Measurements from ENCODE around the gene DNAH17. TPM values are rescaled to one million over a fixed set of nuclear protein-coding genes. Genes with fewer than 3 reads are reported as not detected.

DNAH17 gene
- total and polyA plus RNA-seq, 2 donors = 0.28 to 0.30 TPM

DNA sequence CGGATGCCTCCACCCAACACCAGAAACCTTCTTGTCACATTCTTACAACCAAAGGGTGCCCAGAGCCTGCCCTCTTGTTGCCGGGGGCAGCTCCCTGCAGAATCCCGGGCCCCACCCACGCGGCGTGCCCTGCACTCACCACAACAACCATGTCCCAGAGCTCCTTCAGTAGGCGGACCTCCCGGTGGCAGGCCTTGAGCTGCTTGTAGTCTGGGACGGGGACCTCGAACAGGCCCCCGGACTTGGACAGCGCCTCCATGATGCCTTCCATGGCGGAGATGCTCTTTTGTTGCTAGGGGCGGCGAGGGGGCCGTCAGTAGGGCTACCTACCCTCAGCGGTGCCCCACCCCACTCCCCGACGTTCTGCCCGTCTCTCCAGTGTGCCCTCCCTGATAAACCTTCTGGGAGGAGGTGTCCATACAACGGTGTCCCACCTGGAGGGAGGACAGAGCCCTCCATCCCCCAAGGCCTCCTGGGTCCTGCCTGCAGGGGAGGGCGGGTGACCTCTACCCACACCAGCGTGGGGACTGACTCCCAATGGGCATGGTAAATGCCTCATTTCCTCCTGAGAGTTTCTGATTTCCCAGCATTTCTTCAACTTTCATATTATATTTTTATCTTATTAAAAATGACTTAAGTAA is 52.2 kb downstream of the DNAH17 start:
- Histone ChIP-seq H3K27me3 (ENCODE audit: control insufficient read depth in 2 of 2, insufficient read depth in 1 of 2, low read length in 1 of 2) (peaks cover 0 to 4% of the 10 kb centered on the region in 2 donors), H3K4me1 (ENCODE audit: control insufficient read depth in 2 of 2, insufficient read depth in 2 of 2, low read length in 2 of 2) (no peaks in the 10 kb centered on the region), H3K9me3 (ENCODE audit: control insufficient read depth in 2 of 2, insufficient read depth in 1 of 2, low read length in 1 of 2) (peaks cover 0 to 4% of the 10 kb centered on the region in 2 donors), H3K36me3 (ENCODE audit: control insufficient read depth in 2 of 2, insufficient read depth in 2 of 2, low read length in 1 of 2) (no peaks in the 10 kb centered on the region), H3K4me3 (ENCODE audit: low read length in 2 of 2) (no peak overlapping the region), H3K27ac (ENCODE audit: low read depth in 1 of 2, low read length in 1 of 2) (no peak overlapping the region)
- 96% methylated on average over 23 of the region's 23 CpGs for WGBS
- DNase-seq (ENCODE audit: low read depth in 6 of 9, low spot score in 9 of 9) = no peak

DNA sequence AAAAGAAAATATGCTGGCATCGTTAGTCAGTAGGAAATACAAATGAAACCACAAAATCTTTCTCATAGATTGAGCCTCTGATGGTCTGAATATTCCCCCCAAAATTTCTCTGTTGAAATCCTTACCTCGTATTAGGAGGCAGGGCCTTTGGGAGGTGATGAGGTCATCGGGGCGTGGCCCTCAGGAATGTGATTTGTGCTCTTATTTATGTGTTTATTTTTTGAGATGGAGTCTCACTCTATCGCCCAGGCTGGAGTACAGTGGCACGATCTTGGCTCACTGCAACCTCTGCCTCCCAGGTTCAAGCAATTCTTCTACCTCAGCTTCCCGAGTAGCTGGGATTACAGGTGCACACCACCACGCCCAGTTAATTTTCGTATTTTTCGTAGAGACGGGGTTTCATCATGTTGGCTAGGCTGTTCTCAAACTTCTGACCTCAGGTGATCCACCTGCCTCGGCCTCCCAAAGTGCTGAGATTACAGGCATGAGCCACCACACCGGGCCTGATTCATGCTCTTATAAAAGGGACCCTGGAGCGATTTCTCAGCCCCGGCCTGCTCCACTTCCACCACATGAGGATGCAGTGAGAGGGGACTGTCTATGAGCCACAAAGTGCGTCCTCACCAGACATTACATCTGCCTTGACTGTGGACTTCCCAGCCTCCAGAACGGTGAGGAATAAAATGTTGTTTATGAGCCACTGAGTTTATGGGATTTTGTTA is 53.1 kb downstream of the DNAH17 start:
- no peaks in the 10 kb centered on the region for H3K36me3 ChIP-seq (ENCODE audit: control insufficient read depth in 2 of 2, insufficient read depth in 2 of 2, low read length in 1 of 2)
- H3K27me3 ChIP-seq (ENCODE audit: control insufficient read depth in 2 of 2, insufficient read depth in 1 of 2, low read length in 1 of 2) = peaks cover 0 to 4% of the 10 kb centered on the region in 2 donors
- H3K4me3 ChIP-seq (ENCODE audit: low read length in 2 of 2) = no peak overlapping the region
- no peaks in the 10 kb centered on the region for H3K4me1 ChIP-seq (ENCODE audit: control insufficient read depth in 2 of 2, insufficient read depth in 2 of 2, low read length in 2 of 2)
- DNase-seq (ENCODE audit: low read depth in 6 of 9, low spot score in 9 of 9) = no peak
- H3K9me3 ChIP-seq (ENCODE audit: control insufficient read depth in 2 of 2, insufficient read depth in 1 of 2, low read length in 1 of 2) = peaks cover 0 to 4% of the 10 kb centered on the region in 2 donors
- H3K27ac ChIP-seq (ENCODE audit: low read depth in 1 of 2, low read length in 1 of 2) = no peak overlapping the region
- 98% methylated on average over 17 of the region's 17 CpGs for WGBS

DNA sequence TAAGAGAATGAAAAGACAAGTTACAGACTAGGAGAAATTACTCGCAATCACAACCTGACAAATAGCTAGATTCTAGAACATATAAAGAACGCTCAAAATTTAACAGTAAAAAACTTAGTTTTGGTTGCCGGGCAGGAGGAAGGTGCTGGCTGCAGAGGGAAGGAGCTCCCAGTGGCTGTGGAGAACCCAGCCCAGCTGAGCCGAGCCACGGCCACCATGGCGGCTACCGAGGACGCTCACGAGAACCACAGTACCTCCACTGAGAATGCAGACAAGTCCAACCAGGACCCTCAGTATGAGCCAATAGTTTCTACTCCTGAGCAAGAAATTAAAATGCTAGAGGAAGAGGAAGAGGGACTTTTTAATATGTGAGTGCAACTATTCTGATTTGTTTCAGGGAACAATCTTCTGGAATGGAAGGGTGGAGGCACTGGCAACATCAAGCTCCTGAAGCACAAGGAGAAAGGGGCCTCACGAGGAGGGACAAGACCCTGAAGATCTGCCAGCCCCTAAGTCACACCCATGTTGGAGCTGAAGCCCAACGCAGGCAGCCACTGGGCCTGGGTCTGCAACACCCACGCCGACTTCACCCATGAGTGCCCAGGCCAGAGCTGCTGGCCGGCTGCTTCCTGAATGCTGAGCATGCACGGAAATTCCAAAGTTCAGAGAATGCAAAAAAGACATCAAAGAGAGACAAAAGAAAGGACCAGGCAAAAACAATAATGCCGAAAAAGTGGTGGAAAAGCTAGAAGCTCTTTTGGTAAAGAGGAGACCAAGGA is 55.0 kb downstream of the DNAH17 start:
- WGBS = 98% methylated on average over 16 of the region's 16 CpGs
- H3K9me3 ChIP-seq (ENCODE audit: control insufficient read depth in 2 of 2, insufficient read depth in 1 of 2, low read length in 1 of 2) = no peaks in the 10 kb centered on the region
- H3K36me3 ChIP-seq (ENCODE audit: control insufficient read depth in 2 of 2, insufficient read depth in 2 of 2, low read length in 1 of 2) = no peaks in the 10 kb centered on the region
- no peak for DNase-seq (ENCODE audit: low read depth in 6 of 9, low spot score in 9 of 9)
- no peak overlapping the region for H3K27ac ChIP-seq (ENCODE audit: low read depth in 1 of 2, low read length in 1 of 2)
- H3K4me1 ChIP-seq (ENCODE audit: control insufficient read depth in 2 of 2, insufficient read depth in 2 of 2, low read length in 2 of 2) = no peaks in the 10 kb centered on the region
- H3K4me3 ChIP-seq (ENCODE audit: low read length in 2 of 2) = no peak overlapping the region
- H3K27me3 ChIP-seq (ENCODE audit: control insufficient read depth in 2 of 2, insufficient read depth in 1 of 2, low read length in 1 of 2) = peaks cover 0 to 4% of the 10 kb centered on the region in 2 donors

DNA sequence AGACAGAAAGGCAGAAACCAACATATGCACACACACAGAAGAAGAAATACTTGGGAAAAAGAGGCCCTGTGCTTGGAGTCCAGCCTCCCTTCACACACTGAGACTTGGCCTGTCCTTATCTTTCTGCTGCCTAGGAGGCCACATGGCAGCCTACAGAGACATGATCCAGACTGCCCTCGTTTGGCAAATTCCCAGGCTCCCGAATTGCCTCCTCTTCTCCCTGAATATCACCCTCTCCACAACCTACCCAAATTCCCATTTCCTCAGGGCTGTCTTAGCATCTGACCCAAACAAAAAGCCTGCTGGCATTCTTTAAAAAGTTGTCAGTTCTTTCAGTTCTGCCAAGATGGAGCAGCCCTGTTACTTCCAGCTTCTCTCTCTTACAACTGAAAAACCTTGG is 59.8 kb downstream of the DNAH17 start:
- peaks cover 0 to under 1% of the 10 kb centered on the region in 2 donors for H3K27me3 ChIP-seq (ENCODE audit: control insufficient read depth in 2 of 2, insufficient read depth in 1 of 2, low read length in 1 of 2)
- no peaks in the 10 kb centered on the region for H3K4me1 ChIP-seq (ENCODE audit: control insufficient read depth in 2 of 2, insufficient read depth in 2 of 2, low read length in 2 of 2)
- no peak for DNase-seq (ENCODE audit: low read depth in 6 of 9, low spot score in 9 of 9)
- H3K36me3 ChIP-seq (ENCODE audit: control insufficient read depth in 2 of 2, insufficient read depth in 2 of 2, low read length in 1 of 2) = no peaks in the 10 kb centered on the region
- no peak overlapping the region for H3K4me3 ChIP-seq (ENCODE audit: low read length in 2 of 2)
- H3K27ac ChIP-seq (ENCODE audit: low read depth in 1 of 2, low read length in 1 of 2) = no peak overlapping the region
- no peaks in the 10 kb centered on the region for H3K9me3 ChIP-seq (ENCODE audit: control insufficient read depth in 2 of 2, insufficient read depth in 1 of 2, low read length in 1 of 2)
- 97% methylated on average over 2 of the region's 2 CpGs for WGBS

DNA sequence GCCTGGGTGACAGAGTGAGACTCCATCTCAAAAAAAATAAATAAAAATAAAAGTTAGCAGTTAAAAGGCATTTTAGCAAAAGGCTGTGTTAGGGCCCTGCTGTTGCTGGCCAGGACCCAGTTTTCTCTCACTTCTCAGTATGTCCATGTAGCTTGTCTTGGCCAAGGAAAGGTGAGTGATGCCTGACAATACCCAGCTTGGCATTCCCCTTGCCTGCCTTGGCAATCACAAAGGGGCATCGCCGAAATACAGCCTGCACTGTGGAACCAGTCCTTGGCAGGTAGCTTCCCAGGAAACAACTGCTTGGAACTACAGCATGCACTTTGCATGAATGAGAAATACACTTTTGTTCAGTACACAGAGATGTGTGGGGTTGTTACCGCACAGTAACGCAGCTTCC is 61.7 kb downstream of the DNAH17 start:
- H3K27me3 ChIP-seq (ENCODE audit: control insufficient read depth in 2 of 2, insufficient read depth in 1 of 2, low read length in 1 of 2) = no peaks in the 10 kb centered on the region
- H3K36me3 ChIP-seq (ENCODE audit: control insufficient read depth in 2 of 2, insufficient read depth in 2 of 2, low read length in 1 of 2) = no peaks in the 10 kb centered on the region
- no peak for DNase-seq (ENCODE audit: low read depth in 6 of 9, low spot score in 9 of 9)
- no peak overlapping the region for H3K4me3 ChIP-seq (ENCODE audit: low read length in 2 of 2)
- WGBS = 94% methylated on average over 4 of the region's 4 CpGs
- H3K9me3 ChIP-seq (ENCODE audit: control insufficient read depth in 2 of 2, insufficient read depth in 1 of 2, low read length in 1 of 2) = peaks cover 0 to 3% of the 10 kb centered on the region in 2 donors
- no peaks in the 10 kb centered on the region for H3K4me1 ChIP-seq (ENCODE audit: control insufficient read depth in 2 of 2, insufficient read depth in 2 of 2, low read length in 2 of 2)
- H3K27ac ChIP-seq (ENCODE audit: low read depth in 1 of 2, low read length in 1 of 2) = no peak overlapping the region

DNA sequence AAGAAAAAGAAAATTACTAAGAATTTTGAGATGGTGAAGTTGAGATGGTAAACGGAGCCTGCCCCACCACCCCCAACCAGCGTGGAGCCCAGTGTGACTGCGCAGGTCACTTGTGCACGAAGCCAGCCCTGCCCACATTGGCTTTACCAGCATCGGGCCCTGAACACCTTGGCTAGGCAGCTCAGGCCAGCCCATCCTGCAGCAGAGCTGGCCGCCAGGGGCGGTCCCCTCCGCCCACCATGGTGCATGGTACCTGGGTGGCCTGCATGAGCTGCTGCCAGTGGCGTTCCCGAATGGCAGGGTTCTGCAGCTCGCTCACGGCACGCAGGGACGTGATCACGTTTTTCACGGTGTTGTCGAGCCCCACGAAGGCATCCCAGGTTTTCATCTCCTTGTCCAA is 62.7 kb downstream of the DNAH17 start:
- 96% methylated on average over 18 of the region's 18 CpGs for WGBS
- H3K4me3 ChIP-seq (ENCODE audit: low read length in 2 of 2) = no peak overlapping the region
- no peaks in the 10 kb centered on the region for H3K36me3 ChIP-seq (ENCODE audit: control insufficient read depth in 2 of 2, insufficient read depth in 2 of 2, low read length in 1 of 2)
- no peak for DNase-seq (ENCODE audit: low read depth in 6 of 9, low spot score in 9 of 9)
- no peaks in the 10 kb centered on the region for H3K27me3 ChIP-seq (ENCODE audit: control insufficient read depth in 2 of 2, insufficient read depth in 1 of 2, low read length in 1 of 2)
- H3K27ac ChIP-seq (ENCODE audit: low read depth in 1 of 2, low read length in 1 of 2) = no peak overlapping the region
- H3K4me1 ChIP-seq (ENCODE audit: control insufficient read depth in 2 of 2, insufficient read depth in 2 of 2, low read length in 2 of 2) = no peaks in the 10 kb centered on the region
- peaks cover 0 to 3% of the 10 kb centered on the region in 2 donors for H3K9me3 ChIP-seq (ENCODE audit: control insufficient read depth in 2 of 2, insufficient read depth in 1 of 2, low read length in 1 of 2)

DNA sequence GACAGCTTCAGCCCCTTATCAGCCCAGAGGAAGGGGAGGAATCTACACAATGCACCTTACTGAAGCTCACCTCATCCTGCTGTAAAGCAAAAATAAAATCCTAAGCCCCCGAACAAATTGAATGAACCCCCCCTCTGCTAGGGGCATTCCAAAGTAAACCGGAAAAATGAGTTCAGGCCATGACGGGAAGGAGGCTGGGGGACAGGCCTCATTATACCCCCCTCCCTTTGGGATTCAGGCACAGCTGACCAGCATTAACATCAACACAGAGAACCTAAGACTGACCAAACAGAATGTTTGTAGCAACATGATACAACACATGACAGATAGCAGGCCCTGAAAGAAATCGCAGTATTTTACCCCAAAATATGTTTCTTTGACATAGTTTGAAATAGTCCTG is 64.2 kb downstream of the DNAH17 start:
- H3K4me3 ChIP-seq (ENCODE audit: low read length in 2 of 2) = no peak overlapping the region
- H3K36me3 ChIP-seq (ENCODE audit: control insufficient read depth in 2 of 2, insufficient read depth in 2 of 2, low read length in 1 of 2) = no peaks in the 10 kb centered on the region
- H3K9me3 ChIP-seq (ENCODE audit: control insufficient read depth in 2 of 2, insufficient read depth in 1 of 2, low read length in 1 of 2) = peaks cover 0 to 3% of the 10 kb centered on the region in 2 donors
- H3K4me1 ChIP-seq (ENCODE audit: control insufficient read depth in 2 of 2, insufficient read depth in 2 of 2, low read length in 2 of 2) = no peaks in the 10 kb centered on the region
- WGBS = 95% methylated on average over 4 of the region's 4 CpGs
- H3K27me3 ChIP-seq (ENCODE audit: control insufficient read depth in 2 of 2, insufficient read depth in 1 of 2, low read length in 1 of 2) = no peaks in the 10 kb centered on the region
- DNase-seq (ENCODE audit: low read depth in 6 of 9, low spot score in 9 of 9) = no peak
- no peak overlapping the region for H3K27ac ChIP-seq (ENCODE audit: low read depth in 1 of 2, low read length in 1 of 2)

DNA sequence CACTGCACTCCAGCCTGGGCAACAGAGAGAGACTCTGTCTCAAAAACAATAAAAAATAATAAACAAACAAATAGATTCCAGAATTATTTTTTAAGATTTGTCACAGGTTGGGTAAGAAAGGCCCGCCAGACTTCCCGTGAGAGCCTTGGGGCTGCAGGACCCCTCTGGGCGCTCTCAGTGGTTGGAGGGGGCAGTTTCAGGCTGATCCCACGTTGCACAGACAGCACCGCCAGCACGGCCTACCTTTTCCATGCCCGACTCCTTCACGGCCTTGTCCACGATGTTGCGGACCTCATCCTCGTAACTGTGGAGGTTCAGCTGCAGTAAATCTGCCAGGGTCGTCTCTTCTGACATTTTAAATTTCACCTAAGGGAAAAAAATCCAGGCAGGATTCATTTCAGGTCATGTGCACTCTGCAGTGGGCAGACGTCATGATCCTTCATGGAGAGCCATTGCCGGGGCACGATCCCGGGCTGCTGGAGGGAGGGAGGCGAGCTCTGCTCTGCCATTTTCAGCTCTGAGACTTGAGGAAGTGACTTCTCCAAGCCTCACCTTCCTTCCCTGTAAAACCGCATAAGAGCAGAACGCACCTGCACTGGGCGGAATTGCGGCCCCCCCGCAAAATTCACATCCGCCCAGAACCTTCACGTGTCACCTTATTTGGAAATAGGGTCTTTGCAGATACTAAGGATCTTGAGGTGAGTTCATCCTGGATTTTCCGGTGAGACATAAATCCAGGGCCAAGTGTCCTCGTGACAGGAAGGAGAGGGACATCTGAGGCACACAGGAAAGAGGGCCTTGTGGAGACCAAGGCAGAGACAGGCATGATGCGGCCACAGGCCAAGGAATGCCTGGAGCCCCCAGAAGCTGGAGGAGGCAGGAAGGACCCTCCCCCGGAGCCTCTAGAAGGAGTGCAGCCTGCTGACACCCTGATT is 66.8 kb downstream of the DNAH17 start:
- no peak for DNase-seq (ENCODE audit: low read depth in 6 of 9, low spot score in 9 of 9)
- no peaks in the 10 kb centered on the region for H3K36me3 ChIP-seq (ENCODE audit: control insufficient read depth in 2 of 2, insufficient read depth in 2 of 2, low read length in 1 of 2)
- H3K27ac ChIP-seq (ENCODE audit: low read depth in 1 of 2, low read length in 1 of 2) = no peak overlapping the region
- no peak overlapping the region for H3K4me3 ChIP-seq (ENCODE audit: low read length in 2 of 2)
- 95% methylated on average over 28 of the region's 28 CpGs for WGBS
- no peaks in the 10 kb centered on the region for H3K4me1 ChIP-seq (ENCODE audit: control insufficient read depth in 2 of 2, insufficient read depth in 2 of 2, low read length in 2 of 2)
- no peaks in the 10 kb centered on the region for H3K27me3 ChIP-seq (ENCODE audit: control insufficient read depth in 2 of 2, insufficient read depth in 1 of 2, low read length in 1 of 2)
- peaks cover 0 to 3% of the 10 kb centered on the region in 2 donors for H3K9me3 ChIP-seq (ENCODE audit: control insufficient read depth in 2 of 2, insufficient read depth in 1 of 2, low read length in 1 of 2)
